K562 (cell line): ENCODE results near the gene ADGRL3.

Experiments used
- CBX8 ChIP-seq: fragments of 200-600 bp; sonication (generic); IDR thresholded peaks from 2 replicates; pipeline ENCODE4 v1.6.1; 2012; ENCODE audit warnings: borderline replicate concordance, mixed run types, low read depth, mild to moderate bottlenecking, moderate library complexity, mixed read lengths, low read length, control low read depth, inconsistent platforms; ENCODE audit not compliant: poor library complexity, severe bottlenecking; ENCODE audit errors: extremely low read depth
- CEBPB ChIP-seq: fragments of 450-650 bp; IDR thresholded peaks from 2 replicates; pipeline ENCODE4 v1.6.1; 2016; ENCODE audit warnings: missing genetic modification characterization, missing compliant biosample characterization
- CREM ChIP-seq: IDR thresholded peaks from 2 replicates; pipeline ENCODE4 v1.6.1; 2014; ENCODE audit warnings: antibody characterized with exemption, low read depth
- FOXK1 ChIP-seq: sonication (generic); formaldehyde crosslinking; IDR thresholded peaks from 2 replicates; pipeline ENCODE4 v1.8.0; 2022; ENCODE audit warnings: missing genetic modification reagents, mild to moderate bottlenecking, borderline replicate concordance
- HLTF ChIP-seq: fragments of 450-650 bp; IDR thresholded peaks from 2 replicates; pipeline ENCODE4 v1.6.1; 2016
- MAFK ChIP-seq: IDR thresholded peaks from 2 replicates; pipeline ENCODE4 v1.6.1; 2011; ENCODE audit warnings: low read length, improper control_type of control experiment
- POLR2A ChIP-seq: fragments of 450-650 bp; conservative IDR thresholded peaks from 2 replicates; pipeline ENCODE4 v1.6.1; 2016
- RBM34 ChIP-seq: fragments of 200-400 bp; formaldehyde crosslinking; IDR thresholded peaks from 2 replicates; pipeline ENCODE4 v1.6.1; 2018; ENCODE audit warnings: low read length, borderline replicate concordance; ENCODE audit not compliant: insufficient read depth
- ZFPM2 ChIP-seq: fragments of 250-450 bp; sonication (Bioruptor Pico); IDR thresholded peaks from 2 replicates; pipeline ENCODE4 v1.5.1; 2022; ENCODE audit warnings: mild to moderate bottlenecking
- ZNF707 ChIP-seq: fragments of 250-450 bp; sonication (Bioruptor Pico); conservative IDR thresholded peaks from 2 replicates; pipeline ENCODE4 v1.8.0; 2022; ENCODE audit warnings: inconsistent platforms, mild to moderate bottlenecking, moderate library complexity
- TF ChIP-seq, protein P1 (sequence below): fragments of 250-450 bp; sonication (Bioruptor Pico); IDR thresholded peaks from 2 replicates; pipeline ENCODE4 v1.4.0; 2020; ENCODE audit warnings: mild to moderate bottlenecking, moderate library complexity
- TF ChIP-seq, protein P2 (sequence below), 2 experiments: fragments of 450-650 bp in 1 of 2; sonication (generic) in 1 of 2; formaldehyde crosslinking in 1 of 2; IDR thresholded peaks in 1 of 2; conservative IDR thresholded peaks in 1 of 2; 2 replicates each; pipeline versions ENCODE4 v1.6.1 to v1.8.1; 2016 to 2023; ENCODE audit warnings: mild to moderate bottlenecking in 2 of 2, moderate library complexity in 2 of 2, inconsistent platforms in 1 of 2, missing genetic modification reagents in 1 of 2
- TF ChIP-seq, protein P3 (sequence below): fragments of 250-450 bp; sonication (Bioruptor Pico); IDR thresholded peaks from 2 replicates; pipeline ENCODE4 v1.5.1; 2021; ENCODE audit warnings: mild to moderate bottlenecking
- TF ChIP-seq, protein P4 (sequence below): sonication (generic); formaldehyde crosslinking; IDR thresholded peaks from 2 replicates; pipeline ENCODE4 v1.9.0; 2022; ENCODE audit warnings: mild to moderate bottlenecking, missing genetic modification reagents

DNA sequence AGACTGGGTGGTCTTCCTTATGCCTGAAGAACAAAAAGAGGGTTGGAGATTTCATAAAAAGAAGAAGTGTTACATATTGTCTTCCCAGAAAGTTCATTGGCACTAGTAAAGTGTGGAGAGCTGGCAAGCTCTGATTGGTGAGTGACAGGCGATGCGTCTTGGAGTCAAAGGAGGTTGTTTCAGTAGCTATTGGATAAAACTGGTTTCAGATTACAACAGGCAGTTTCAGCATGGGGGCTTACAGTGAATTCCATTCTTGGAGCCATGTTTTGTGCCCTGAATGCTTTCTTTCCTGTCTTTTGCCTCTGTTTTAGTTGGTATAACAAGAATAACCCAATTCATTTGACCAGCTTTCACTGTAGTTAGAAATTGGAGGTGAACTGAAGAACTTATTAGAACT is 750.5 kb downstream of the ADGRL3 start:
- TF ChIP-seq HLTF (no peak), POLR2A (no peak), CBX8 (no peak), CREM (no peak), MAFK (no peak), ZNF707 (CRISPR knock-in tag) (no peak), ZFPM2 (CRISPR knock-in tag) (no peak), RBM34 (no peak), FOXK1 (CRISPR knock-in tag) (no peak), CEBPB (no peak)
- TF ChIP-seq, protein P1, sequence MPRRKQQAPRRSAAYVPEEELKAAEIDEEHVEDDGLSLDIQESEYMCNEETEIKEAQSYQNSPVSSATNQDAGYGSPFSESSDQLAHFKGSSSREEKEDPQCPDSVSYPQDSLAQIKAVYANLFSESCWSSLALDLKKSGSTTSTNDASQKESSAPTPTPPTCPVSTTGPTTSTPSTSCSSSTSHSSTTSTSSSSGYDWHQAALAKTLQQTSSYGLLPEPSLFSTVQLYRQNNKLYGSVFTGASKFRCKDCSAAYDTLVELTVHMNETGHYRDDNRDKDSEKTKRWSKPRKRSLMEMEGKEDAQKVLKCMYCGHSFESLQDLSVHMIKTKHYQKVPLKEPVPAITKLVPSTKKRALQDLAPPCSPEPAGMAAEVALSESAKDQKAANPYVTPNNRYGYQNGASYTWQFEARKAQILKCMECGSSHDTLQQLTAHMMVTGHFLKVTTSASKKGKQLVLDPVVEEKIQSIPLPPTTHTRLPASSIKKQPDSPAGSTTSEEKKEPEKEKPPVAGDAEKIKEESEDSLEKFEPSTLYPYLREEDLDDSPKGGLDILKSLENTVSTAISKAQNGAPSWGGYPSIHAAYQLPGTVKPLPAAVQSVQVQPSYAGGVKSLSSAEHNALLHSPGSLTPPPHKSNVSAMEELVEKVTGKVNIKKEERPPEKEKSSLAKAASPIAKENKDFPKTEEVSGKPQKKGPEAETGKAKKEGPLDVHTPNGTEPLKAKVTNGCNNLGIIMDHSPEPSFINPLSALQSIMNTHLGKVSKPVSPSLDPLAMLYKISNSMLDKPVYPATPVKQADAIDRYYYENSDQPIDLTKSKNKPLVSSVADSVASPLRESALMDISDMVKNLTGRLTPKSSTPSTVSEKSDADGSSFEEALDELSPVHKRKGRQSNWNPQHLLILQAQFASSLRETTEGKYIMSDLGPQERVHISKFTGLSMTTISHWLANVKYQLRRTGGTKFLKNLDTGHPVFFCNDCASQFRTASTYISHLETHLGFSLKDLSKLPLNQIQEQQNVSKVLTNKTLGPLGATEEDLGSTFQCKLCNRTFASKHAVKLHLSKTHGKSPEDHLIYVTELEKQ, result no peak
- TF ChIP-seq, protein P2, sequence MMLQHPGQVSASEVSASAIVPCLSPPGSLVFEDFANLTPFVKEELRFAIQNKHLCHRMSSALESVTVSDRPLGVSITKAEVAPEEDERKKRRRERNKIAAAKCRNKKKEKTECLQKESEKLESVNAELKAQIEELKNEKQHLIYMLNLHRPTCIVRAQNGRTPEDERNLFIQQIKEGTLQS (IDR thresholded peaks at IDR 0.05), result no peak
- TF ChIP-seq, protein P2 (CRISPR knock-in tag; conservative IDR thresholded peaks at IDR 0.05), result no peak
- TF ChIP-seq, protein P3, sequence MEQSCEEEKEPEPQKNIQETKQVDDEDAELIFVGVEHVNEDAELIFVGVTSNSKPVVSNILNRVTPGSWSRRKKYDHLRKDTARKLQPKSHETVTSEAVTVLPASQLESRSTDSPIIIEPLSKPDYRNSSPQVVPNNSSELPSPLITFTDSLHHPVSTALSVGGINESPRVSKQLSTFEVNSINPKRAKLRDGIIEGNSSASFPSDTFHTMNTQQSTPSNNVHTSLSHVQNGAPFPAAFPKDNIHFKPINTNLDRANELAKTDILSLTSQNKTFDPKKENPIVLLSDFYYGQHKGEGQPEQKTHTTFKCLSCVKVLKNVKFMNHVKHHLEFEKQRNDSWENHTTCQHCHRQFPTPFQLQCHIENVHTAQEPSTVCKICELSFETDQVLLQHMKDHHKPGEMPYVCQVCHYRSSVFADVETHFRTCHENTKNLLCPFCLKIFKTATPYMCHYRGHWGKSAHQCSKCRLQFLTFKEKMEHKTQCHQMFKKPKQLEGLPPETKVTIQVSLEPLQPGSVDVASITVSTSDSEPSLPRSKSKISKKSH (CRISPR knock-in tag), result no peak
- TF ChIP-seq, protein P4, sequence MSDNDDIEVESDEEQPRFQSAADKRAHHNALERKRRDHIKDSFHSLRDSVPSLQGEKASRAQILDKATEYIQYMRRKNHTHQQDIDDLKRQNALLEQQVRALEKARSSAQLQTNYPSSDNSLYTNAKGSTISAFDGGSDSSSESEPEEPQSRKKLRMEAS (CRISPR knock-in tag), result no peak
